Stimulated activated CD4-positive, alpha-beta T cell treated with anti-CD3 and anti-CD28 coated beads, Interleukin-4, amount 100 ng/mL, for 4 hours (primary cell): ENCODE results near the gene PCDHB5.
"Not testable (repeated sequence)": the region's sequence is repeated elsewhere in the genome, so short reads cannot be mapped to it uniquely, and the experiment has no call there.

Source experiments
- DNase-seq, 2 experiments: peaks; one replicate each; pipeline ENCODE4 v3.0.0-alpha.2; 2020

PCDHB5 gene

DNA sequence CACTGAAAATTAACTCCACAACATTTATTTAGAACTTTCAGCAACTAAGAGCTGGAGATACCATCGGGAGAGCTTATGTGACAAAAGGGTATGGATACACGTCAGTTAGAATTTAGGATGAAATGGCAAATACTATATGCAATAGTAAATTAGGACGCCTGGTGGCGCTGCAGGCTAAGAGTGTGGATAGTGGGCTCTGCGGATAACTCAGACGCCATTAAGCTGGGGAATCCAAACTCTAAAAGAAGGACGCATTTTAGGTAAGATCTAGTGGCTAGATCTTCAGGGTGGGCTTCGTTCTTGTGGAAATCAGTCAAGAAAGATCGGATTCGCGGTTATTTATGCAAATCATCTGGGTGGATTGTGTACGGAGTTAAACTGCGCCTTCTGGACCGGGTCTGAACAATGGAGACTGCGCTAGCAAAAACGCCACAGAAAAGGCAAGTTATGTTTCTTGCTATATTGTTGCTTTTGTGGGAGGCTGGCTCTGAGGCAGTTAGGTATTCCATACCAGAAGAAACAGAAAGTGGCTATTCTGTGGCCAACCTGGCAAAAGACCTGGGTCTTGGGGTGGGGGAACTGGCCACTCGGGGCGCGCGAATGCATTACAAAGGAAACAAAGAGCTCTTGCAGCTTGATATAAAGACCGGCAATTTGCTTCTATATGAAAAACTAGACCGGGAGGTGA is at the start of gene PCDHB5:
Gene PCDHB5, plus strand, starts transcription at position 177 of the 688 bp plus-strand sequence. Its CDS starts 229 bp downstream, at position 406.
- DNase-seq, result no peak

DNA sequence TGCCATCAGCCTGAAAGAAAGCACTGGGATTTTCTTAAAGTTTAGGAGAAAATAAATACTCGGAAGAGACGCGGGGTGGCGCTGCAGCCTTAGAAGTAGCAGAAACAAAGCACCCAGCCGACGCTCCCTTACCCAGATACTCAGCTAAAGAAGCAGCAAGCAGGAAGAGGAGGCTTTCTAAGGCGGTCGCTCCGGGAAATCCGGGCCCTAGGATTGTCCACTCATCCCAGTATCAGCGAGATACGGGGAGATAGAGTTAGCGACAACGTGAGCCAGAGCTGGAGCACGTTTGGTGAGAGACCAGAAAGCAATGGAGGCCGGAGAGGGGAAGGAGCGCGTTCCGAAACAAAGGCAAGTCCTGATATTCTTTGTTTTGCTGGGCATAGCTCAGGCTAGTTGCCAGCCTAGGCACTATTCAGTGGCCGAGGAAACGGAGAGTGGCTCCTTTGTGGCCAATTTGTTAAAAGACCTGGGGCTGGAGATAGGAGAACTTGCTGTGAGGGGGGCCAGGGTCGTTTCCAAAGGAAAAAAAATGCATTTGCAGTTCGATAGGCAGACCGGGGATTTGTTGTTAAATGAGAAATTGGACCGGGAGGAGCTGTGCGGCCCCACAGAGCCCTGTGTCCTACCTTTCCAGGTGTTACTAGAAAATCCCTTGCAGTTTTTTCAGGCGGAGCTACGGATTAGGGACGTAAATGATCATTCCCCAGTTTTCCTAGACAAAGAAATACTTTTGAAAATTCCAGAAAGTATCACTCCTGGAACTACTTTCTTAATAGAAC is 40.3 kb upstream of the PCDHB5 start, which contains the start of gene PCDHB2:
Gene PCDHB2, plus strand, starts transcription at position 135 of the 782 bp plus-strand sequence. Its CDS starts 176 bp downstream, at position 311.
- DNase-seq, result no peak

DNA sequence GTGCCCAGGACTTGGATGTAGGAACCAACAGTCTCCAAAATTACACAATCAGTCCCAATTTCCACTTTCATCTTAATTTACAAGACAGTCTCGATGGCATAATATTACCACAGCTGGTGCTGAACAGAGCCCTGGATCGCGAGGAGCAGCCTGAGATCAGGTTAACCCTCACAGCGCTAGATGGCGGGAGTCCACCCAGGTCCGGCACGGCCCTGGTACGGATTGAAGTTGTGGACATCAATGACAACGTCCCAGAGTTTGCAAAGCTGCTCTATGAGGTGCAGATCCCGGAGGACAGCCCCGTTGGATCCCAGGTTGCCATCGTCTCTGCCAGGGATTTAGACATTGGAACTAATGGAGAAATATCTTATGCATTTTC is 39.8 kb upstream of the PCDHB5 start:
- no peak for DNase-seq

DNA sequence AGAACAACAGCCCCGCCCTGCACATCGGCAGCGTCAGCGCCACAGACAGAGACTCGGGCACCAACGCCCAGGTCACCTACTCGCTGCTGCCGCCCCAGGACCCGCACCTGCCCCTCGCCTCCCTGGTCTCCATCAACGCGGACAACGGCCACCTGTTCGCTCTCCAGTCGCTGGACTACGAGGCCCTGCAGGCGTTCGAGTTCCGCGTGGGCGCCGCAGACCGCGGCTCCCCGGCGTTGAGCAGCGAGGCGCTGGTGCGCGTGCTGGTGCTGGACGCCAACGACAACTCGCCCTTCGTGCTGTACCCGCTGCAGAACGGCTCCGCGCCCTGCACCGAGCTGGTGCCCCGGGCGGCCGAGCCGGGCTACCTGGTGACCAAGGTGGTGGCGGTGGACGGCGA is 38.8 kb upstream of the PCDHB5 start:
- not testable (repeated sequence) for DNase-seq

DNA sequence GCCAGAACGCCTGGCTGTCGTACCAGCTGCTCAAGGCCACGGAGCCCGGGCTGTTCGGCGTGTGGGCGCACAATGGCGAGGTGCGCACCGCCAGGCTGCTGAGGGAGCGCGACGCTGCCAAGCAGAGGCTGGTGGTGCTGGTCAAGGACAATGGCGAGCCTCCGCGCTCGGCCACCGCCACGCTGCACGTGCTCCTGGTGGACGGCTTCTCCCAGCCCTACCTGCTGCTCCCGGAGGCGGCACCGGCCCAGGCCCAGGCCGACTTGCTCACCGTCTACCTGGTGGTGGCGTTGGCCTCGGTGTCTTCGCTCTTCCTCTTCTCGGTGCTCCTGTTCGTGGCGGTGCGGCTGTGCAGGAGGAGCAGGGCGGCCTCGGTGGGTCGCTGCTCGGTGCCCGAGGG is 38.4 kb upstream of the PCDHB5 start:
- not testable (repeated sequence) for DNase-seq

DNA sequence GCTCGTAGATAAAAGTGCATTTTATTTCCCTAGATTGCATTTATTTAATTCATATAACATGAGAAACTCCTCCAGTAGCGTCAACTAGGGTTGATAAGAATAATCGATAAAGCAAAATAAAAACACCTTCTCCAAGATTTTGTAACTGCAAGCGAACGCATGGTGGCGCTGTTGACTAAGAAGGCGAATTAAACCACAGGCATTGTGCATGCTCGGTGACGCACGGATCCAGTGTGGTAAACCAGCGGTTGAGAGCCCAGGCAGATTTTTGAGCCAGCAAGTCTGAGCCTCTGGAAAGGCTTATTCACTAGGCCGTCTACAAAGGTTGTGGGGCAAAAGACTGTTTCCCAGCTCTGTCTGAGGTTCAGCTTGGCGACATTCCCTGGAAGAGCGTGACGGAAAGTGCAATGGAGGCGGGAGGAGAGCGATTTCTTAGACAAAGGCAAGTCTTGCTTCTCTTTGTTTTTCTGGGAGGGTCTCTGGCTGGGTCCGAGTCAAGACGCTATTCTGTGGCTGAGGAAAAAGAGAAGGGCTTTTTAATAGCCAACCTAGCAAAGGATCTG is 34.7 kb upstream of the PCDHB5 start, which contains the start of gene PCDHB3:
Gene PCDHB3, plus strand, starts transcription at position 231 of the 563 bp plus-strand sequence. Its CDS starts 177 bp downstream, at position 408.
- DNase-seq, result no peak

DNA sequence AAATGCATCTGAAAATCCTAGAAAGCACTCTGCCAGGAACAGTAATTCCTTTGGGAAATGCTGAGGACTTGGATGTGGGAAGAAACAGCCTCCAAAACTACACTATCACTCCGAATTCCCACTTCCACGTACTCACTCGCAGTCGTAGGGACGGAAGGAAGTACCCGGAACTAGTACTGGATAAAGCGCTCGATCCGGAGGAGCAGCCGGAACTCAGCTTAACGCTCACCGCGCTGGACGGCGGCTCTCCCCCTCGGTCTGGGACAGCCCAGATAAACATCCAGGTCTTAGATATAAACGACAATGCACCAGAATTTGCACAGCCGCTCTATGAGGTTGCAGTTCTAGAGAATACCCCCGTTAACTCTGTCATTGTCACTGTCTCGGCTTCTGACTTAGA is 33.9 kb upstream of the PCDHB5 start:
- DNase-seq, result no peak

DNA sequence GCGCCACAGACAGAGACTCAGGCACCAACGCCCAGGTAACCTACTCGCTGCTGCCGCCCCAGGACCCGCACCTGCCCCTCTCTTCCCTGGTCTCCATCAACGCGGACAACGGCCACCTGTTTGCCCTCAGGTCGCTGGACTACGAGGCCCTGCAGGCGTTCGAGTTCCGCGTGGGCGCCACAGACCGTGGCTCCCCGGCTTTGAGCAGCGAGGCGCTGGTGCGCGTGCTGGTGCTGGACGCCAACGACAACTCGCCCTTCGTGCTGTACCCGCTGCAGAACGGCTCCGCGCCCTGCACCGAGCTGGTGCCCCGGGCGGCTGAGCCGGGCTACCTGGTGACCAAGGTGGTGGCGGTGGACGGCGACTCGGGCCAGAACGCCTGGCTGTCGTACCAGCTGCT is 32.9 kb upstream of the PCDHB5 start:
- DNase-seq, result not testable (repeated sequence)

DNA sequence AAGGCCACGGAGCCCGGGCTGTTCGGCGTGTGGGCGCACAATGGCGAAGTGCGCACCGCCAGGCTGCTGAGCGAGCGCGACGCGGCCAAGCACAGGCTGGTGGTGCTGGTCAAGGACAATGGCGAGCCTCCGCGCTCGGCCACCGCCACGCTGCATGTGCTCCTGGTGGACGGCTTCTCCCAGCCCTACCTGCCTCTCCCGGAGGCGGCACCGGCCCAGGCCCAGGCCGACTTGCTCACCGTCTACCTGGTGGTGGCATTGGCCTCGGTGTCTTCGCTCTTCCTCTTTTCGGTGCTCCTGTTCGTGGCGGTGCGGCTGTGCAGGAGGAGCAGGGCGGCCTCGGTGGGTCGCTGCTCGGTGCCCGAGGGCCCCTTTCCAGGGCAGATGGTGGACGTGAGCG is 32.5 kb upstream of the PCDHB5 start:
- DNase-seq, result not testable (repeated sequence)

DNA sequence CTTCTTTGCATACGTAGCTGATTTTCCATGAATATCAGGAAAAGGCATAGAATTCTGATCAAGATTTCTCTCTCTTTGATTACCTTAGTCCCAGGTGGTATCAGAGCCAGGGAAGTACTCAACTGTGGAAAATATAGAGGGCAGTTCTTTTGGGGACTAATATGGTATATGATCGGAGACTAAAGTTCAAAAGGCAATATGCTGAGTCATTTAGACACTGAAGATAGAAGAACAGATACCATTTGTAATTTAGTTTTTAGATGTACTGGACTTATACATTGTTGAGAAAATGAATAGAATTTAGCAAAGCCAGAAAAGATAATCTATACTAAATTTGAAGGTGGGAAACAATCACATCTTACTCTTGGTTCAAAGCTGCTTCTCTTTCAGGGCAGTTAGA is 29.7 kb upstream of the PCDHB5 start:
- no peak for DNase-seq

DNA sequence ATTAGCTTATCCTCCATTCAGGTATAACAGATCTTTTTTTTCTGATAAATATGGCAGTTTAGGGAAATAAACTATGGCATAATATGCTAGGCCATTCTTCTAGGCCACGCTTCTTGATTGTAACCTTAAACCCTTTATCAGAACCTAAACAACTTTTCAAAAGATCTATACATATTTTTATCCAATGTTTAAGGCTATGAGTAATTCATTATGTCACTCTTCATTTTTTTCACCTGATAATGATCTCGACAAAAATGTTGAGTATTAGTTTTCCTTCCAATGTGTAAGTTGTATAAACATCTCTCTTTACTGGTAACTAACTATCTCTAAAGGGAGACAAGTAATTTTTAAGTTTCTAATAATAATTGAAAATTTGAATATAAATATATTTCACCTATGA is 15.8 kb upstream of the PCDHB5 start:
- no peak for DNase-seq

DNA sequence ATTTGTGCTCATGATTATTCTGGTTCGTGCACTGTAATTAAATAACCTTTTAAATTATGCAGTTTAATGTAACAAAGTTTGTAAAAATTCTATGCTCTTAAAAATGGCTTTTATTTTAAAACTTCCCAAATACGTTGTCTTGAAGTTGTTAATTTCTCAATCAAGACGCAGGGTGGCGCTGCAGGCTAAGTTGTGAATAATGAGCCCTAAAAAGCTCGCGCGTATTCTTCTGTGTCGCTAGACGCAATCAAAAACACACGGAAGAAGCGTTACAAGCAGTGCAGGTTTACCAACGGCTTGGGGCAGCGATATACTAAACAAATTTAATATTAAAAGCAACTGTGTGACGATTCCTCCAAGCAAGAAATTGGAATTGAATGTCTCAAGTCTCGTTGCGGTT is 13.4 kb upstream of the PCDHB5 start, which contains the start of gene PCDHB4:
Gene PCDHB4, plus strand, starts transcription at position 256 of the 400 bp plus-strand sequence. CDS start 181 bp downstream, outside the sequence.
- DNase-seq, result no peak

DNA sequence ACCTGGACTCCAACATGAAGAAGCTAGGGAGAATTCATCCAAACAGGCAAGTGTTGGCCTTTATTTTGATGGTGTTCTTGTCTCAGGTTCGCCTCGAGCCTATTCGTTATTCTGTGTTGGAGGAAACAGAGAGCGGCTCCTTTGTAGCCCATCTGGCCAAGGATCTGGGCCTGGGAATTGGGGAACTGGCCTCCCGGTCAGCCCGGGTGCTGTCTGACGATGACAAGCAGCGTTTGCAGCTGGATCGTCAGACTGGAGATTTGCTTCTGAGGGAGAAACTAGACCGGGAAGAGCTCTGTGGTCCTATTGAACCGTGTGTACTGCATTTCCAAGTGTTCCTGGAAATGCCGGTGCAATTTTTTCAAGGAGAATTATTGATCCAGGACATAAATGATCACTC is 13.0 kb upstream of the PCDHB5 start:
- DNase-seq, result no peak

DNA sequence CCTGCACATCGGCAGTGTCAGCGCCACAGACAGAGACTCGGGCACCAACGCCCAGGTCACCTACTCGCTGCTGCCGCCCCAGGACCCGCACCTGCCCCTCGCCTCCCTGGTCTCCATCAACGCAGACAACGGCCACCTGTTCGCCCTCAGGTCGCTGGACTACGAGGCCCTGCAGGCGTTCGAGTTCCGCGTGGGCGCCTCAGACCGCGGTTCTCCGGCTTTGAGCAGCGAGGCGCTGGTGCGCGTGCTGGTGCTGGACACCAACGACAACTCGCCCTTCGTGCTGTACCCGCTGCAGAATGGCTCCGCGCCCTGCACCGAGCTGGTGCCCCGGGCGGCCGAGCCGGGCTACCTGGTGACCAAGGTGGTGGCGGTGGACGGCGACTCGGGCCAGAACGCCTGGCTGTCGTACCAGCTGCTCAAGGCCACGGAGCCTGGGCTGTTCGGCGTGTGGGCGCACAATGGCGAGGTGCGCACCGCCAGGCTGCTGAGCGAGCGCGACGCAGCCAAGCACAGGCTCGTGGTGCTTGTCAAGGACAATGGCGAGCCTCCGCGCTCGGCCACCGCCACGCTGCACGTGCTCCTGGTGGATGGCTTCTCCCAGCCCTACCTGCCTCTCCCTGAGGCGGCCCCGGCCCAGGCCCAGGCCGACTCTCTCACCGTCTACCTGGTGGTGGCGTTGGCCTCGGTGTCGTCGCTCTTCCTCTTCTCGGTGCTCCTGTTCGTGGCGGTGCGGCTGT is 11.4 kb upstream of the PCDHB5 start:
- DNase-seq, result not testable (repeated sequence)

DNA sequence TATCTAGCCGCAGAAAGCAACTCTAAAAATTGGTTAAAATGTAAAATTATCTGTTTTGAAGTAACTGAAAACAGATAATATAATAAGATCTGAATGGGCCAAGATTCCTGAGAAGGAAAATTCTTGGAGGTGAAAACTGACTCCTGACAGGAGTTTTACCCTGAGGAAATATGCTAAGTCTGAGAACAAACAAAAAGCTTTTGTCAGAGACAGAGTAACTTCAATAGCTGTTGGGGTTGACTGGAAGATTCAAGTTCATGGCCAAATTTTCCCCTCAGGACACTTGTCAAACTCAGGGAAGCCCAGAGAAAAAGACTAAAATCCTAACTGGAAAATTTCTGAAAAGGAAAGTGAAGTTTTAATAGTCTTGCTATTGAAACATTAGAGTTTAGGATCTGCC is 7.7 kb upstream of the PCDHB5 start:
- DNase-seq, result no peak

DNA sequence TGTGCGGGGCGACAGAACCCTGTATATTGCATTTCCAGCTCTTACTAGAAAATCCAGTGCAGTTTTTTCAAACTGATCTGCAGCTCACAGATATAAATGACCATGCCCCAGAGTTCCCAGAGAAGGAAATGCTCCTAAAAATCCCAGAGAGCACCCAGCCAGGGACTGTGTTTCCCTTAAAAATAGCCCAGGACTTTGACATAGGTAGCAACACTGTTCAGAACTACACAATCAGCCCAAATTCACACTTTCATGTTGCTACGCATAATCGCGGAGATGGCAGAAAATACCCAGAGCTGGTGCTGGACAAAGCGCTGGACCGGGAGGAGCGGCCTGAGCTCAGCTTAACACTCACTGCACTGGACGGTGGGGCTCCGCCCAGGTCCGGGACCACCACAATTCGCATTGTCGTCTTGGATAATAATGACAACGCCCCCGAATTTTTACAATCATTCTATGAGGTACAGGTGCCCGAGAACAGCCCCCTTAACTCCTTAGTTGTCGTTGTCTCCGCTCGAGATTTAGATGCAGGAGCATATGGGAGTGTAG is 786 bp downstream of the PCDHB5 start:
- no peak for DNase-seq

DNA sequence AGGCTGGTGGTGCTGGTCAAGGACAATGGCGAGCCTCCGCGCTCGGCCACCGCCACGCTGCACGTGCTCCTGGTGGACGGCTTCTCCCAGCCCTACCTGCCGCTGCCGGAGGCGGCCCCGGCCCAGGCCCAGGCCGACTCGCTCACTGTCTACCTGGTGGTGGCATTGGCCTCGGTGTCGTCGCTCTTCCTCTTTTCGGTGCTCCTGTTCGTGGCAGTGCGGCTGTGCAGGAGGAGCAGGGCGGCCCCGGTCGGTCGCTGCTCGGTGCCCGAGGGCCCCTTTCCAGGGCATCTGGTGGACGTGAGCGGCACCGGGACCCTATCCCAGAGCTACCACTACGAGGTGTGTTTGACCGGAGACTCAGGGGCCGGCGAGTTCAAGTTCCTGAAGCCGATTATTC is 2.3 kb downstream of the PCDHB5 start:
- DNase-seq, result not testable (repeated sequence)

DNA sequence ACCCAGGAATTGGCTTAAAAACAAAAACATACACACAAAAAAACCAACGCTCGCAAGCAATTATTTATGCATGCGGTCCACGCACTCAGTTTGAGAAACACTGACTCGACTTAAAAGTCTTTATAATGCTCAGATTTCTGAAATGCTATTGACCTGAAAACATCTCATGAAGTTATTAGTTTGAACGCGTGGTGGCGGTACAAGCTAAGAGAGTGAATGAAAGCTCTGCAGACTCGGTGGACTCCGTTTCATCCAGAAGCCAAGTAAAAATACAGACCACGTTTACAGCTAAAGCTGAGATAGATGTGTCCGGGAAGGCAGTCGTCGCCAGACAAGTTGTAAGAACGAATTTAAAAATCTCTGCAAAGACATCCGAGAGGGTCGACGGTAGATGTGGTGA is 14.8 kb downstream of the PCDHB5 start, which contains the start of gene PCDHB6:
Gene PCDHB6, plus strand, starts transcription at position 246 of the 400 bp plus-strand sequence. CDS start 201 bp downstream, outside the sequence.
- DNase-seq, result no peak

DNA sequence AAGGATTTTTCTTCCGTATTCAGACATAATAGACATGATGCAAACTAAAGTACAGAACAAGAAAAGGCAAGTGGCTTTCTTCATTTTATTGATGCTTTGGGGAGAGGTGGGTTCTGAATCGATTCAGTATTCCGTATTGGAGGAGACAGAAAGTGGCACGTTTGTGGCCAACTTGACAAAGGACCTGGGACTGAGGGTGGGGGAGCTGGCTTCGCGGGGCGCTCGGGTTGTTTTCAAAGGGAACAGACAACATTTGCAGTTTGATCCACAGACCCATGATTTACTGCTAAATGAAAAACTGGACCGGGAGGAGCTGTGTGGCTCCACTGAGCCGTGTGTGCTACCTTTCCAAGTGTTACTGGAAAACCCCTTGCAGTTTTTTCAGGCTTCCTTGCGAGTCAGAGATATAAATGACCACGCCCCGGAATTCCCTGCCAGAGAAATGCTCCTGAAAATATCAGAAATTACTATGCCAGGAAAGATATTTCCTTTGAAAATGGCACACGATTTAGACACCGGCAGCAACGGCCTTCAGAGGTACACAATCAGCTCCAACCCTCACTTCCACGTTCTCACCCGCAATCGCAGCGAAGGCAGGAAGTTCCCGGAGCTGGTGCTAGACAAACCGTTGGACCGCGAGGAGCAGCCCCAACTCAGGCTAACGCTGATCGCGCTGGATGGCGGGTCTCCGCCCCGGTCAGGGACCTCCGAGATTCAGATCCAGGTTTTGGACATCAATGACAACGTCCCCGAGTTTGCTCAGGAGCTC is 15.4 kb downstream of the PCDHB5 start:
- no peak for DNase-seq

DNA sequence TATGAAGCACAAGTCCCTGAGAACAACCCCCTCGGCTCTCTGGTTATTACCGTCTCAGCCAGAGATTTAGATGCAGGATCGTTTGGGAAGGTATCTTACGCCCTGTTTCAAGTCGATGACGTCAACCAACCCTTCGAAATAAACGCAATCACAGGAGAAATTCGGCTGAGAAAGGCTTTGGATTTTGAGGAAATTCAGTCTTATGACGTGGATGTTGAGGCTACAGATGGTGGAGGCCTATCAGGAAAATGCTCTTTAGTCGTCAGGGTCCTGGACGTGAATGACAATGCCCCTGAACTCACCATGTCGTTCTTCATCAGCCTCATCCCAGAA is 16.0 kb downstream of the PCDHB5 start:
- no peak for DNase-seq

DNA sequence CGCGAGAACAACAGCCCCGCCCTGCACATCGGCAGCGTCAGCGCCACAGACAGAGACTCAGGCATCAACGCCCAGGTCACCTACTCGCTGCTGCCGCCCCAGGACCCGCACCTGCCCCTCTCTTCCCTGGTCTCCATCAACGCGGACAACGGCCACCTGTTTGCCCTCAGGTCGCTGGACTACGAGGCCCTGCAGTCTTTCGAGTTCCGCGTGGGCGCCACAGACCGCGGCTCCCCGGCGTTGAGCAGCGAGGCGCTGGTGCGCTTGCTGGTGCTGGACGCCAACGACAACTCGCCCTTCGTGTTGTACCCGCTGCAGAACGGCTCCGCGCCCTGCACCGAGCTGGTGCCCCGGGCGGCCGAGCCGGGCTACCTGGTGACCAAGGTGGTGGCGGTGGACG is 16.6 kb downstream of the PCDHB5 start:
- DNase-seq, result not testable (repeated sequence)

DNA sequence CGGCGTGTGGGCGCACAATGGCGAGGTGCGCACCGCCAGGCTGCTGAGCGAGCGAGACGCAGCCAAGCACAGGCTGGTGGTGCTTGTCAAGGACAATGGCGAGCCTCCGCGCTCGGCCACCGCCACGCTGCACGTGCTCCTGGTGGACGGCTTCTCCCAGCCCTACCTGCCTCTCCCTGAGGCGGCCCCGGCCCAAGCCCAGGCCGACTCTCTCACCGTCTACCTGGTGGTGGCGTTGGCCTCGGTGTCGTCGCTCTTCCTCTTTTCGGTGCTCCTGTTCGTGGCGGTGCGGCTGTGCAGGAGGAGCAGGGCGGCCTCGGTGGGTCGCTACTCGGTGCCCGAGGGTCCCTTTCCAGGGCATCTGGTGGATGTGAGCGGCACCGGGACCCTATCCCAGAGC is 17.1 kb downstream of the PCDHB5 start:
- DNase-seq, result not testable (repeated sequence)
